Measurements from ENCODE around the gene PLPP2.
A peak's percentile ranks its signal among the peaks of the same experiment; 100 is the strongest.

The PLPP2 gene

GRCh38 chr19:293436-294110 is 2.4 kb upstream of the PLPP2 start:
- DNase-seq (ENCODE audit: low read depth) = no peak

- DNase-seq (ENCODE audit: low read depth) = no peak
Observed at GRCh38 chr19:292951-293350, 1.7 kb upstream of the PLPP2 start.

- no peak for DNase-seq (ENCODE audit: low read depth)
Observed at GRCh38 chr19:292281-292884, 1.2 kb upstream of the PLPP2 start.

- DNase-seq (ENCODE audit: low read depth) = no peak
Observed at GRCh38 chr19:291561-292280, 518 bp upstream of the PLPP2 start.

GRCh38 chr19:290372-291005 is 714 bp downstream of the PLPP2 start:
- DNase-seq (ENCODE audit: low read depth) = peak; percentile 27

- peak; percentile 33 for DNase-seq (ENCODE audit: low read depth)
Observed at GRCh38 chr19:289651-290371, 1.4 kb downstream of the PLPP2 start.

- no peak for DNase-seq (ENCODE audit: low read depth)
Observed at GRCh38 chr19:288911-289310, 2.3 kb downstream of the PLPP2 start.

GRCh38 chr19:287381-287871 is 3.8 kb downstream of the PLPP2 start:
- no peak for DNase-seq (ENCODE audit: low read depth)

GRCh38 chr19:283395-283794 is 7.8 kb downstream of the PLPP2 start:
- no peak for DNase-seq (ENCODE audit: low read depth)

GRCh38 chr19:282501-282900 is 8.7 kb downstream of the PLPP2 start:
- DNase-seq (ENCODE audit: low read depth) = no peak

GRCh38 chr19:281992-282391 is 9.2 kb downstream of the PLPP2 start:
- no peak for DNase-seq (ENCODE audit: low read depth)

- DNase-seq (ENCODE audit: low read depth) = no peak
Observed at GRCh38 chr19:281156-281853, 9.9 kb downstream of the PLPP2 start.

- no peak for DNase-seq (ENCODE audit: low read depth)
Observed at GRCh38 chr19:280541-281009, 10.6 kb downstream of the PLPP2 start.

- DNase-seq (ENCODE audit: low read depth) = no peak
Observed at GRCh38 chr19:279656-280055, 11.5 kb downstream of the PLPP2 start.

- no peak for DNase-seq (ENCODE audit: low read depth)
Observed at GRCh38 chr19:279231-279630, 12.0 kb downstream of the PLPP2 start.

GRCh38 chr19:277581-278165 is 13.5 kb downstream of the PLPP2 start:
- no peak for DNase-seq (ENCODE audit: low read depth)

- DNase-seq (ENCODE audit: low read depth) = no peak
Observed at GRCh38 chr19:277131-277530, 14.1 kb downstream of the PLPP2 start.

- DNase-seq (ENCODE audit: low read depth) = no peak
Observed at GRCh38 chr19:275958-276646, 15.1 kb downstream of the PLPP2 start.

GRCh38 chr19:275000-275399 is 16.2 kb downstream of the PLPP2 start:
- no peak for DNase-seq (ENCODE audit: low read depth)

- no peak for DNase-seq (ENCODE audit: low read depth)
Observed at GRCh38 chr19:273393-273792, 17.8 kb downstream of the PLPP2 start.
